ENCODE results near the gene TPM4. TPM values are rescaled to one million over a fixed set of nuclear protein-coding genes. Genes with fewer than 3 reads are reported as not detected.
"Not testable (repeated sequence)": the region's sequence is repeated elsewhere in the genome, so short reads cannot be mapped to it uniquely, and the experiment has no call there.

The TPM4 gene
- total RNA-seq, 1 donor from 2014 or later: 543 TPM

GRCh38 chr19:16115301-16116039 lies 39.2 kb downstream of the TPM4 start:
- DNase-seq (ENCODE audit: low spot score) (no peak), ATAC-seq (no peak)
- intact Hi-C loops (cut with DNase I): loop anchor here (5.0 kb wide), 1 partner anchor 43 kb away; no protein-coding TSS in a partner anchor

GRCh38 chr19:16116067-16116466 lies 39.8 kb downstream of the TPM4 start:
- ATAC-seq (no peak), DNase-seq (ENCODE audit: low spot score) (no peak)
- intact Hi-C loops (cut with DNase I): loop anchor here (5.0 kb wide), 1 partner anchor 44 kb away; no protein-coding TSS in a partner anchor

- DNase-seq (ENCODE audit: low spot score) (no peak), ATAC-seq (no peak)
- intact Hi-C loops (cut with DNase I): loop anchor here (5.0 kb wide), 1 partner anchor 45 kb away; no protein-coding TSS in a partner anchor
Measured at GRCh38 chr19:16117594-16118033, 41.3 kb downstream of the TPM4 start.

GRCh38 chr19:16118489-16119033 lies 42.3 kb downstream of the TPM4 start:
- ATAC-seq (peak; percentile 56), DNase-seq (ENCODE audit: low spot score) (no peak)
- intact Hi-C loops (cut with DNase I): loop anchor here (5.0 kb wide), 1 partner anchor 46 kb away; no protein-coding TSS in a partner anchor

- DNase-seq (ENCODE audit: low spot score); ATAC-seq: not testable (repeated sequence)
- intact Hi-C loops (cut with DNase I): loop anchor here (5.0 kb wide), 1 partner anchor 47 kb away; no protein-coding TSS in a partner anchor
Measured at GRCh38 chr19:16119075-16119857, 43.0 kb downstream of the TPM4 start.

- DNase-seq (ENCODE audit: low spot score) (no peak), ATAC-seq (no peak)
- intact Hi-C loops (cut with DNase I): no loop called here
Measured at GRCh38 chr19:16121141-16121540, 44.8 kb downstream of the TPM4 start.

GRCh38 chr19:16121967-16122366 lies 45.7 kb downstream of the TPM4 start:
- intact Hi-C loops (cut with DNase I): no loop called here
- ATAC-seq (no peak), DNase-seq (ENCODE audit: low spot score) (no peak)

DNA sequence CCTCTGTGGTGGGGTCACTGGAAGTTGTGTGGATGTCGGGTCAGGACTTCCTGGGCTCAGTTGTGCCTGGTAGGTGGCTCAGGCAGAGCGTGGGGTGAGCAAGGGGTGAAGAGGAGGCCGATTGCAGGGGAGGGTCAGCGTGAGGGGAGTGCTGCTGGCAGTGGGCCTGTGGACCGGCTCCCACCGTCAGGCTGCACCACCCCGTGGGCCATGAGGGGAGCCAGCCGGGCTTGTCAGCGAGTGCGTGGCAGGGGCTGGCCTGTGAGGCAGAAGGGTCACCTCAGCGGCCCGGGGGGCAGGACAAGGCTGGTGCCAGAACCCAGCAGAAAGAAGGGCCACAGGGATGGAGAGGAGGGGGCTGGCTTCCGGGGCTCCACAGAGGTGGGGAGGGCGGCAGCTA lies 48.7 kb downstream of the TPM4 start:
- intact Hi-C loops (cut with DNase I): no loop called here
- DNase-seq (ENCODE audit: low spot score) (no peak), ATAC-seq (peak; percentile 19)

DNA sequence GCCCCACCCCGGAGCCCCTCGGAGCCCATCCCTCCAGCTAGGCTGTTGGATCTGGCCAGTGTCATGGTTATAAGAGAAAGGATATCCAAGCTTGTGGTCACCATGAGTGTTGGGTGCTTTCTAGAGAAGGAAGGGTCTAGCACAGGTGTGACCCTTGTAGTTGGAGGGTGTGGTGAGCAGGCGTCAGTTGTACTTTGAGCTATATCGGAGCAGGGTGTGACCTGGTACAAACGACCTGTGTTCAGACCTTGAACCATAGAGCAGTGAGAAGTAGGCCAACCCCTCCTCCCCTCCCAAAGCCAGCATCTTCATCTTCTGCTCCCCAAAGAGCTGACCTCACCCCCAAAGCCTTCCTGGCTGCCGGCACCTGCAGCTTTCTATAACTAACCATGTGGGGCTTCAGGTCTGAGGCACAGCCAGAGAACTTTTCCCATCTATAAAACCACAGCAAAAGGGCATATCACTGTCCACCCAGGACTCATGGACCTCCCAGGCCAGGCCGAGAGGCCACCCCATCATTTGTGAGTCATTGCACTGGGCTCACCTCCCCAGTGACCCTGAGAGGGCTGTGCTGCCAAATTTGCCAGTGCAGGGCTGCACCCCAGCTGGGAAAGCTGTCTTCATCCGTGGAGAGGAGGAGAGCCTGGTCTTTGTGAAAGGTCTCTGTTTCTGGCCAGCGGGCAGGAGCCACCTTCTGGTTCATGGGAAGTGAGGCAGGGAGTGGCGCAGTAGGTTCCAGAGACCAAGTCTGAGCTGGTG lies 49.6 kb downstream of the TPM4 start:
- DNase-seq (ENCODE audit: low spot score) (no peak), ATAC-seq (peak; percentile 38)
- intact Hi-C loops (cut with DNase I): no loop called here

GRCh38 chr19:16127080-16127479 lies 50.8 kb downstream of the TPM4 start:
- no peak for DNase-seq (ENCODE audit: low spot score)
- intact Hi-C loops (cut with DNase I): no loop called here
- no peak for ATAC-seq

- intact Hi-C loops (cut with DNase I): no loop called here
- ATAC-seq (no peak), DNase-seq (ENCODE audit: low spot score) (no peak)
Measured at GRCh38 chr19:16127776-16128371, 51.6 kb downstream of the TPM4 start.

GRCh38 chr19:16131648-16132047 lies 55.4 kb downstream of the TPM4 start:
- ATAC-seq (no peak), DNase-seq (ENCODE audit: low spot score) (no peak)
- intact Hi-C loops (cut with DNase I): no loop called here

DNA sequence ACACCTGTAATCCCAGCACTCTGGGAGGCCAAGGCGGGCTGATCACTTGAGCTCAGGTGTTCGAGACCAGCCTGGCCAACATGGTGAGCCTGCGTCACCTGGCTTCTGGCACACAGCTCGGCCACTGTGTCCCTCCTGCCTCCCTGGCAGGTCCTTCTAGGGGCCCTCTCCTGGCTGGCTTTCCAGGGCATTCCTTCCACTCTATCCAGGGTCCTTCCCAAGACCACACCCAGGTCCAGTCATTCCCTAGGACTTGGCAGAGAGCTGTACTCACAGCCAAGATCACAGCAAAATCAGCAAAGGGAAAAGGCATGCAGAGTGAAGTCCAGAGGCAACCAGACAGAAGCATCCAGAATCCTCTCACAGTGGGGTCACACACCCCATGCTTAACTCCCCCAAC lies 57.5 kb downstream of the TPM4 start:
- ATAC-seq (peak; percentile 28), DNase-seq (ENCODE audit: low spot score) (no peak)
- intact Hi-C loops (cut with DNase I): no loop called here

GRCh38 chr19:16134510-16134909 lies 58.2 kb downstream of the TPM4 start:
- ATAC-seq (no peak), DNase-seq (ENCODE audit: low spot score) (no peak)
- intact Hi-C loops (cut with DNase I): no loop called here

- DNase-seq (ENCODE audit: low spot score) (no peak), ATAC-seq (no peak)
- intact Hi-C loops (cut with DNase I): no loop called here
Measured at GRCh38 chr19:16135430-16136127, 59.3 kb downstream of the TPM4 start.

DNA sequence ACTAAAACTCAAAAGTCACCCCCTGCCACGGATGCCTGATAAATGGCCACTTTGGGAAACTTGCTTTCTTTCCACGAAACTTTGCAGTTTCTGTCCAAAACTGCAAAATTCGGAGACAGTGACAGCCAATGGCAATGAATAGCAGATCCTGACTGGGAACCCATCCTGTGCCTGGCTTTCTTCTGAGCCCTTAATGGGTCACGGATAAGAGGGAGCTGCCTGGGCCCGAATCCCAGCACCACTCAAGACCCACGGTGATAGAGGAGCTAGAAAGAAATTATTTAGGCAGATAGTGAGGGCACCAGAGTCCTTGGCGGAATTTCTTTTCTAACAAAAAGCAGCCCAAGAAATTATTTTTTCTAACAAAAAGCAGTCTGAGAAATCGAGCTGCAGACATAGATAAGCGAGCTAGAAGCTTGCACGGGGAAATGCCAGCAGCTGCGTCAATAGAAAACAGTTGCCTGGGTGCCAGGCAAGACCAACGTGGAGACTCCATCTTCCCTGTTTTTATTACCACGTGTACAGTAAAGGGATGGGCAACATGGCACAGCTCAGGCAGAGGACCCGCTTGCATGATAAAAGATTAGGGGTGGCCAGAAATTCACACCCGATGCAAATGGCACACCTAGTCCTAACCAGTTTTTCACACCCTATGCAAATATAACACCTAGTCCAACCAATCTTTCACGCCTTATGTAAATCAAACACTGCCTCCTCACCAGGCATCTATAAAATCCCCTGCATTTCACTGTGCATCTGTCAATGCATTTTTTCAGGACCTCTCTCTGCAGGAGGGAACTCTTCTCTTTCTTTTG lies 60.1 kb downstream of the TPM4 start:
- intact Hi-C loops (cut with DNase I): no loop called here
- DNase-seq (ENCODE audit: low spot score): no peak
- ATAC-seq: no peak

- DNase-seq (ENCODE audit: low spot score): no peak
- ATAC-seq: no peak
- intact Hi-C loops (cut with DNase I): no loop called here
Measured at GRCh38 chr19:16139752-16140151, 63.5 kb downstream of the TPM4 start.

Measured in sciatic nerve (tissue), 2 donors.